Cardiac fibroblast (primary cell): ENCODE results near the gene ELOVL5.

Source experiments
- DNase-seq, 2 donors: peaks; one replicate each; pipeline versions ENCODE4 v3.0.0 to v3.0.0-alpha.2; 2010; ENCODE audit warnings: low read depth in 2 of 2
- H3K4me3 ChIP-seq, 2 donors: replicated peaks in 1 of 2; 1 replicate in 1 of 2; 2 replicates in 1 of 2; pipeline ENCODE4 v1.5.1; 2011; ENCODE audit warnings: low read depth in 2 of 2, low read length in 2 of 2, mild to moderate bottlenecking in 2 of 2, moderate library complexity in 1 of 2
- CTCF ChIP-seq: IDR thresholded peaks from one replicate; pipeline ENCODE4 v1.5.1; 2011; ENCODE audit warnings: low read depth, mild to moderate bottlenecking, low read length, inconsistent platforms

Gene ELOVL5

GRCh38 chr6:53238311-53238710 is 110.4 kb downstream of the ELOVL5 start:
- no peak for DNase-seq
- no peak overlapping the region for H3K4me3 ChIP-seq
- TF ChIP-seq CTCF: no peak

- no peak overlapping the region for H3K4me3 ChIP-seq
- no peak for TF ChIP-seq CTCF
- no peak for DNase-seq
Measured at GRCh38 chr6:53236241-53236640, 112.5 kb downstream of the ELOVL5 start.

GRCh38 chr6:53235508-53235907 is 113.2 kb downstream of the ELOVL5 start:
- no peak for DNase-seq
- no peak overlapping the region for H3K4me3 ChIP-seq
- no peak for TF ChIP-seq CTCF

GRCh38 chr6:53233309-53233708 is 115.4 kb downstream of the ELOVL5 start:
- no peak overlapping the region for H3K4me3 ChIP-seq
- no peak for TF ChIP-seq CTCF
- no peak for DNase-seq

GRCh38 chr6:53230775-53231467 is 117.8 kb downstream of the ELOVL5 start:
- H3K4me3 ChIP-seq: no peak overlapping the region
- DNase-seq: no peak
- TF ChIP-seq CTCF: no peak

GRCh38 chr6:53227847-53228246 is 120.9 kb downstream of the ELOVL5 start:
- no peak for TF ChIP-seq CTCF
- no peak overlapping the region for H3K4me3 ChIP-seq
- no peak for DNase-seq

GRCh38 chr6:53220605-53221004 is 128.1 kb downstream of the ELOVL5 start:
- no peak for DNase-seq
- no peak for TF ChIP-seq CTCF
- H3K4me3 ChIP-seq: no peak overlapping the region
